Thyroid gland (tissue), 4 donors: Measurements from ENCODE around the gene SLCO1C1. TPM values are rescaled to one million over a fixed set of nuclear protein-coding genes. Genes with fewer than 3 reads are reported as not detected.

ENCODE experiments used
- DNase-seq, 2 donors: peaks; one replicate each; pipeline ENCODE4 v3.0.0-alpha.2; 2019
- H3K27ac ChIP-seq, 3 donors: fragments of 200-600 bp; sonication (generic); 1 replicate in 2 of 3; 2 replicates in 1 of 3; pipeline ENCODE4 v1.5.1; 2016 to 2019; ENCODE audit warnings: mild to moderate bottlenecking in 1 of 3, moderate library complexity in 1 of 3
- H3K27me3 ChIP-seq: fragments of 200-600 bp; sonication (generic); one replicate; pipeline ENCODE4 v1.5.1; 2019
- H3K36me3 ChIP-seq, 2 donors: fragments of 200-600 bp; sonication (generic); one replicate each; pipeline ENCODE4 v1.5.1; 2016 to 2019
- H3K4me1 ChIP-seq, 2 donors: fragments of 200-600 bp; sonication (generic); one replicate each; pipeline ENCODE4 v1.5.1; 2017 to 2019
- H3K4me3 ChIP-seq, 3 donors: fragments of 200-600 bp; sonication (generic); replicated peaks in 1 of 3; 1 replicate in 2 of 3; 2 replicates in 1 of 3; pipeline ENCODE4 v1.5.1; 2016; ENCODE audit warnings: mild to moderate bottlenecking in 1 of 3
- H3K9me3 ChIP-seq: fragments of 200-600 bp; sonication (generic); one replicate; pipeline ENCODE4 v1.5.1; 2017
- POLR2A ChIP-seq, 2 donors: fragments of 450-650 bp; IDR thresholded peaks; one replicate each; pipeline ENCODE4 v1.6.1; 2017; ENCODE audit warnings: antibody characterized with exemption in 2 of 2, mild to moderate bottlenecking in 2 of 2, moderate library complexity in 1 of 2
- WGBS, 2 donors: methylation state at CpG; one replicate each; pipeline ENCODE4 v1.1.5; 2017; 5-methylcytosine and 5-hydroxymethylcytosine counted together
- intact Hi-C: fragments of 100-400 bp; cut with DNase I; formaldehyde crosslinking; loops from one replicate; pipeline ENCODE4 v1.15.1; 2023
- total RNA-seq, 4 donors: library from RNA; depleted of rRNA; stranded (reverse); fragments of >200 nt; gene quantifications; one replicate each; pipeline ENCODE4 v1.2.3, GENCODE V29; 2016
- TF ChIP-seq, protein P1 (sequence below), 6 experiments: fragments of 200-600 bp in 3 of 6; fragments of 450-650 bp in 3 of 6; sonication (generic) in 3 of 6; IDR thresholded peaks; one replicate each; pipeline ENCODE4 v1.5.1; 2016 to 2019; ENCODE audit warnings: antibody characterized with exemption in 6 of 6, mild to moderate bottlenecking in 2 of 6, inconsistent platforms in 1 of 6, moderate library complexity in 1 of 6

The SLCO1C1 gene
- total RNA-seq, 4 donors from 2014 or later: 1.1 to 4.7 (median 1.3) TPM

DNA sequence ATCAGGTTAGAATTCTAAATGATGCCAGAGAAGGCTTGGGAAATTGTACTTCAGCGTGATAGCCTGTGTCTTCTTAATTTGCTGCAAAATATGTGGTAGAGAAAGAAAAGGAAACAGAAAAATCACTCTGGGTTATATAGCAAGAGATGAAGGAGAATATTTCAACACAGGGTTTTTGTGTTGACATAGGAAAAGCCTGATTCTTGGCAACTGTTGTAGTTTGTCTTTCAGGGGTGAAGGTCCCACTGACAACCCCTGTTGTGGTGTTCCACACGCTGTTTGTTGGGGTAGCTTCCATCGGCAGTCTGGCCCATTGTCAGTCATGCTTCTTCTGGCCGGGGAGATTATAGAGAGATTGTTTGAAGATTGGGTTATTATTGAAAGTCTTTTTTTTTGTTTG is 13.8 kb upstream of the SLCO1C1 start:
- DNase-seq: no peak
- Histone ChIP-seq H3K4me3 (no peak overlapping the region), H3K27ac (no peak overlapping the region), H3K4me1 (no peaks in the 10 kb centered on the region), H3K36me3 (no peaks in the 10 kb centered on the region), H3K27me3 (no peaks in the 10 kb centered on the region), H3K9me3 (no peaks in the 10 kb centered on the region)
- TF ChIP-seq, protein P1, sequence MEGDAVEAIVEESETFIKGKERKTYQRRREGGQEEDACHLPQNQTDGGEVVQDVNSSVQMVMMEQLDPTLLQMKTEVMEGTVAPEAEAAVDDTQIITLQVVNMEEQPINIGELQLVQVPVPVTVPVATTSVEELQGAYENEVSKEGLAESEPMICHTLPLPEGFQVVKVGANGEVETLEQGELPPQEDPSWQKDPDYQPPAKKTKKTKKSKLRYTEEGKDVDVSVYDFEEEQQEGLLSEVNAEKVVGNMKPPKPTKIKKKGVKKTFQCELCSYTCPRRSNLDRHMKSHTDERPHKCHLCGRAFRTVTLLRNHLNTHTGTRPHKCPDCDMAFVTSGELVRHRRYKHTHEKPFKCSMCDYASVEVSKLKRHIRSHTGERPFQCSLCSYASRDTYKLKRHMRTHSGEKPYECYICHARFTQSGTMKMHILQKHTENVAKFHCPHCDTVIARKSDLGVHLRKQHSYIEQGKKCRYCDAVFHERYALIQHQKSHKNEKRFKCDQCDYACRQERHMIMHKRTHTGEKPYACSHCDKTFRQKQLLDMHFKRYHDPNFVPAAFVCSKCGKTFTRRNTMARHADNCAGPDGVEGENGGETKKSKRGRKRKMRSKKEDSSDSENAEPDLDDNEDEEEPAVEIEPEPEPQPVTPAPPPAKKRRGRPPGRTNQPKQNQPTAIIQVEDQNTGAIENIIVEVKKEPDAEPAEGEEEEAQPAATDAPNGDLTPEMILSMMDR (IDR thresholded peaks at IDR 0.05): no peak
- intact Hi-C loops: no loop called here
- 86 to 88% methylated on average over 4 of the region's 4 CpGs for WGBS, 2 donors

DNA sequence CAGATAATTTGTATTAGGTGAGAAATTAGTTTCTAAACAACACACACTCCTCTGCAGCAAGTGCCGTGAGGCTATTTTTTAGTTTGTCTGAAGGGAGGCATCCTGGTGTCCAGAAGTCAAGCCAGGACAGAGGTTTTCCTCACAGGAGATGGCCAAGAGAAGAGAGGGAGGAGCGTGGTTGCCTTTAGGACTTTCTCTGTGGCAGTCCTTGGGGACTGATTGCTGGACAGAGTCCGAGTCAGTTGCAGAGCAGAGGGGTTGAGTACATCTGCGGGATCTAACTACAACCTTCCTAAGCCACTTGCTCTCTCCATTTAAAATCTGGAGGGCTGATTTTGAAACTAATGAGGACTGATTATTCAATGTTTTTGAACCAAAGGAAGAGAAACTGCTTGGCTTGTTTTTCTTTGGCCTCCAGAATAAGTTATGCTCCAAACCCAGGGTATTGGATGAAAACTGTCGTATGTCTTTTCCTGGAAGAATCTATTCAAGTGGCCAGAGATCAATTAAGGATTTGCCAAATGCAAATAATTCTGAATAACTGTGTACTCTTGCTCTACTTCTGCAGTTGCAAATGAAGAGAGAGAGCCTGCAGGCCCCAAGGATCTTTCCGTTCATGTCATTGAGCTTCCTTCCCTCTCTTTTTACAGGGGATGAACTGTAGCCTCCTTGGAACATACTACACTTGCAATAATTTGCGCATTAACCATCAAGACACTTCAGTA is 1.2 kb downstream of the SLCO1C1 start:
- peak in 1 of 2 donors; percentile 1 for DNase-seq
- Histone ChIP-seq H3K9me3 (no peaks in the 10 kb centered on the region), H3K27me3 (no peaks in the 10 kb centered on the region), H3K36me3 (no peaks in the 10 kb centered on the region), H3K4me1 (peaks cover 0 to 5% of the 10 kb centered on the region in 2 donors), H3K27ac (no peak overlapping the region), H3K4me3 (no peak overlapping the region)
- 66 to 78% methylated on average over 7 of the region's 7 CpGs for WGBS, 2 donors
- intact Hi-C loops: no loop called here
- TF ChIP-seq POLR2A (IDR thresholded peaks at IDR 0.05): no peak
- TF ChIP-seq, protein P1 (IDR thresholded peaks at IDR 0.05): no peak

DNA sequence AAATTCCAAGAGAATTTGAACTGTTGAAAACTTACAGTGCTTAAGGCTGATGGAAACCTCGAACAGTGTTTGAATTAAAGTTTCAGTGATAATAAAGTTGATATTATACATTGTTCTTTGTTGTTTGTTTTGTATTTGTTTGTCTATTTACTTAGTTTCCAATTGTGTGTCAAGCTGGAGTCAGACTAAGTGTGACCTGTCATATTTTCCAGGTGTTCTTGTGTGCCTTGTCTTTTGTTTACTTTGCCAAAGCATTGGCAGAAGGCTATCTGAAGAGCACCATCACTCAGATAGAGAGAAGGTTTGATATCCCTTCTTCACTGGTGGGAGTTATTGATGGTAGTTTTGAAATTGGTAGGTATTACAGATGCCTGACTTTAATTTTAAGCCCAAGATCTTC is 6.0 kb downstream of the SLCO1C1 start:
- WGBS, 2 donors: 87 to 90% methylated on average over 1 of the region's 1 CpG
- Histone ChIP-seq H3K27ac (no peak overlapping the region), H3K4me1 (no peaks in the 10 kb centered on the region), H3K4me3 (no peak overlapping the region), H3K27me3 (no peaks in the 10 kb centered on the region), H3K36me3 (no peaks in the 10 kb centered on the region), H3K9me3 (no peaks in the 10 kb centered on the region)
- no peak for TF ChIP-seq POLR2A (IDR thresholded peaks at IDR 0.05)
- no peak for DNase-seq
- intact Hi-C loops: no loop called here

DNA sequence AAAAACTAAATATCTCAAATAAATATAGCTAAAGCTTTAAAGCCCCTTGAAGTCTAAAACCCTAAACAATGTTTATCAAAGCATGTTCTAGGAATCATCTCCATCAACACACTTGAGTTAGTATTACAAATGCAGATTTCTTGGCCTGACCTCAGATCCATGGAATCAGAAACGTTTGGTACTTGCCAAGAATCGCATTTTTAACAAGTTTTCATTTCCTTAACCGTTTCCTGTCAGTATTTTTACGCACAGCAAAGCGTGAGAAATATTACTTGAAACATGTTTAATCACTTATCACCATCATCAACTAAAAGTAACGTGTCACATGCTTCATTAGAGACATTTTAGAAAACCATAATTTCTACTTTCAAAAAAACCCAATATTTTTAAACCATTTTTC is 9.7 kb downstream of the SLCO1C1 start:
- Histone ChIP-seq H3K4me1 (no peaks in the 10 kb centered on the region), H3K4me3 (no peak overlapping the region), H3K27ac (no peak overlapping the region), H3K9me3 (no peaks in the 10 kb centered on the region), H3K36me3 (no peaks in the 10 kb centered on the region), H3K27me3 (no peaks in the 10 kb centered on the region)
- WGBS, 2 donors: 52% methylated on average over 6 of the region's 6 CpGs
- TF ChIP-seq, protein P1 (IDR thresholded peaks at IDR 0.05): no peak
- no peak for TF ChIP-seq POLR2A (IDR thresholded peaks at IDR 0.05)
- DNase-seq: no peak
- intact Hi-C loops: no loop called here

DNA sequence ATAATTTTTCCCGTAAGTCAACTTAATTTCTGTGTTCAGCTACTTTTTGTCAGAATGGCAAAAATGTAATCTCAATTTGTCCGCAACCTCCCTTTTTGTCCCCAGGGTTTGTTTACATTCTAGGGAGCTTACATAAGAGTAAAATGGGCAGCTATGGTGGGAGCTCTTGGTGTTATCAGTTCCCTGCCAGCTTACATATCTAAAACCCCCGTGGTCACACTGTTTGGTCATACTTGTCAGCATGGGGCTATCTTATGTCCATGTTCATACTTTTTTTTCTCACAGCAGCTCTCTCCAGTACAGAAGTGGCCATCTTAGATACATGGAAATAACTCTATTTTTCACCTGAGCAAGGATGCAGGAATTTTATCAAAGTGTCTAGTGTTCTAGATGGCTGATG is 16.7 kb downstream of the SLCO1C1 start:
- no peaks in the 10 kb centered on the region for H3K27me3 ChIP-seq
- TF ChIP-seq, protein P1 (IDR thresholded peaks at IDR 0.05): no peak
- no peak for TF ChIP-seq POLR2A (IDR thresholded peaks at IDR 0.05)
- WGBS, 2 donors: 64 to 71% methylated on average over 3 of the region's 3 CpGs
- no peak overlapping the region for H3K27ac ChIP-seq
- no peaks in the 10 kb centered on the region for H3K9me3 ChIP-seq
- intact Hi-C loops: no loop called here
- no peaks in the 10 kb centered on the region for H3K4me1 ChIP-seq
- H3K36me3 ChIP-seq: no peaks in the 10 kb centered on the region
- H3K4me3 ChIP-seq: no peak overlapping the region
- no peak for DNase-seq
